H1 (cell line): ENCODE data around the gene NADK2. TPM values are rescaled to one million over a fixed set of nuclear protein-coding genes. Genes with fewer than 3 reads are reported as not detected.

Source experiments
- CEBPB ChIP-seq: IDR thresholded peaks from 2 replicates; pipeline ENCODE4 v1.6.1; 2012; ENCODE audit warnings: low read depth, low read length
- FOSL1 ChIP-seq: IDR thresholded peaks from 2 replicates; pipeline ENCODE4 v1.6.1; 2011; ENCODE audit warnings: mild to moderate bottlenecking, low read depth, low read length, moderate library complexity; ENCODE audit not compliant: insufficient read depth
- GTF2F1 ChIP-seq: IDR thresholded peaks from 2 replicates; pipeline ENCODE4 v1.6.1; 2012; ENCODE audit warnings: low read depth, low read length, improper control_type of control experiment, borderline replicate concordance
- HDAC2 ChIP-seq, 2 experiments: fragments of 300-600 bp in 1 of 2; sonication (generic) in 1 of 2; IDR thresholded peaks; 2 replicates each; pipeline ENCODE4 v1.6.1; 2011 to 2012; ENCODE audit warnings: low read depth in 2 of 2, low read length in 2 of 2, mild to moderate bottlenecking in 2 of 2, moderate library complexity in 2 of 2, borderline replicate concordance in 1 of 2, inconsistent platforms in 1 of 2
- MAFK ChIP-seq: IDR thresholded peaks from 2 replicates; pipeline ENCODE4 v1.6.1; 2012; ENCODE audit warnings: low read depth, mild to moderate bottlenecking, improper control_type of control experiment, low read length
- SP4 ChIP-seq: IDR thresholded peaks from 2 replicates; pipeline ENCODE4 v1.6.1; 2012; ENCODE audit warnings: low read length, inconsistent platforms
- YY1 ChIP-seq: IDR thresholded peaks from 2 replicates; pipeline ENCODE4 v1.6.1; 2011; ENCODE audit warnings: low read depth, mild to moderate bottlenecking, low read length
- polyA plus RNA-seq, 7 experiments: library from polyadenylated mRNA; depleted of rRNA in 3 of 7; stranded (reverse) in 5 of 7; unstranded in 2 of 7; fragments of >200 nt in 5 of 7; fragments of 200-250 nt in 2 of 7; gene quantifications; 1 replicate in 5 of 7; 2 replicates in 1 of 7; 4 replicates in 1 of 7; pipeline versions ENCODE4 v1.2.1 to v1.2.3, GENCODE V29; 2011 to 2013; ENCODE audit warnings: missing spikeins in 2 of 7, mixed read lengths in 2 of 7
- total RNA-seq: library from RNA; stranded (reverse); fragmentation: NEBNext Ultra II Directional; extraction: Animal tissue kit (Norgen Biotek cat#: 25700); gene quantifications from 2 replicates; pipeline ENCODE4 v1.2.1, GENCODE V29; 2021
- TF ChIP-seq, protein P1 (sequence below): fragments of 300-600 bp; sonication (generic); IDR thresholded peaks from 2 replicates; pipeline ENCODE4 v1.7.1; 2012; ENCODE audit warnings: low read length, moderate library complexity, mild to moderate bottlenecking, inconsistent platforms; ENCODE audit not compliant: insufficient replicate concordance
- TF ChIP-seq, protein P2 (sequence below): IDR thresholded peaks from 2 replicates; pipeline ENCODE4 v1.6.1; 2012; ENCODE audit warnings: inconsistent platforms

The NADK2 gene
- total and polyA plus RNA-seq, 2 of the 8 experiments (the other 6 are each of a cell fraction or from before 2014, with no cell fraction given), result 3.4 to 16.1 TPM

- TF ChIP-seq, protein P1, sequence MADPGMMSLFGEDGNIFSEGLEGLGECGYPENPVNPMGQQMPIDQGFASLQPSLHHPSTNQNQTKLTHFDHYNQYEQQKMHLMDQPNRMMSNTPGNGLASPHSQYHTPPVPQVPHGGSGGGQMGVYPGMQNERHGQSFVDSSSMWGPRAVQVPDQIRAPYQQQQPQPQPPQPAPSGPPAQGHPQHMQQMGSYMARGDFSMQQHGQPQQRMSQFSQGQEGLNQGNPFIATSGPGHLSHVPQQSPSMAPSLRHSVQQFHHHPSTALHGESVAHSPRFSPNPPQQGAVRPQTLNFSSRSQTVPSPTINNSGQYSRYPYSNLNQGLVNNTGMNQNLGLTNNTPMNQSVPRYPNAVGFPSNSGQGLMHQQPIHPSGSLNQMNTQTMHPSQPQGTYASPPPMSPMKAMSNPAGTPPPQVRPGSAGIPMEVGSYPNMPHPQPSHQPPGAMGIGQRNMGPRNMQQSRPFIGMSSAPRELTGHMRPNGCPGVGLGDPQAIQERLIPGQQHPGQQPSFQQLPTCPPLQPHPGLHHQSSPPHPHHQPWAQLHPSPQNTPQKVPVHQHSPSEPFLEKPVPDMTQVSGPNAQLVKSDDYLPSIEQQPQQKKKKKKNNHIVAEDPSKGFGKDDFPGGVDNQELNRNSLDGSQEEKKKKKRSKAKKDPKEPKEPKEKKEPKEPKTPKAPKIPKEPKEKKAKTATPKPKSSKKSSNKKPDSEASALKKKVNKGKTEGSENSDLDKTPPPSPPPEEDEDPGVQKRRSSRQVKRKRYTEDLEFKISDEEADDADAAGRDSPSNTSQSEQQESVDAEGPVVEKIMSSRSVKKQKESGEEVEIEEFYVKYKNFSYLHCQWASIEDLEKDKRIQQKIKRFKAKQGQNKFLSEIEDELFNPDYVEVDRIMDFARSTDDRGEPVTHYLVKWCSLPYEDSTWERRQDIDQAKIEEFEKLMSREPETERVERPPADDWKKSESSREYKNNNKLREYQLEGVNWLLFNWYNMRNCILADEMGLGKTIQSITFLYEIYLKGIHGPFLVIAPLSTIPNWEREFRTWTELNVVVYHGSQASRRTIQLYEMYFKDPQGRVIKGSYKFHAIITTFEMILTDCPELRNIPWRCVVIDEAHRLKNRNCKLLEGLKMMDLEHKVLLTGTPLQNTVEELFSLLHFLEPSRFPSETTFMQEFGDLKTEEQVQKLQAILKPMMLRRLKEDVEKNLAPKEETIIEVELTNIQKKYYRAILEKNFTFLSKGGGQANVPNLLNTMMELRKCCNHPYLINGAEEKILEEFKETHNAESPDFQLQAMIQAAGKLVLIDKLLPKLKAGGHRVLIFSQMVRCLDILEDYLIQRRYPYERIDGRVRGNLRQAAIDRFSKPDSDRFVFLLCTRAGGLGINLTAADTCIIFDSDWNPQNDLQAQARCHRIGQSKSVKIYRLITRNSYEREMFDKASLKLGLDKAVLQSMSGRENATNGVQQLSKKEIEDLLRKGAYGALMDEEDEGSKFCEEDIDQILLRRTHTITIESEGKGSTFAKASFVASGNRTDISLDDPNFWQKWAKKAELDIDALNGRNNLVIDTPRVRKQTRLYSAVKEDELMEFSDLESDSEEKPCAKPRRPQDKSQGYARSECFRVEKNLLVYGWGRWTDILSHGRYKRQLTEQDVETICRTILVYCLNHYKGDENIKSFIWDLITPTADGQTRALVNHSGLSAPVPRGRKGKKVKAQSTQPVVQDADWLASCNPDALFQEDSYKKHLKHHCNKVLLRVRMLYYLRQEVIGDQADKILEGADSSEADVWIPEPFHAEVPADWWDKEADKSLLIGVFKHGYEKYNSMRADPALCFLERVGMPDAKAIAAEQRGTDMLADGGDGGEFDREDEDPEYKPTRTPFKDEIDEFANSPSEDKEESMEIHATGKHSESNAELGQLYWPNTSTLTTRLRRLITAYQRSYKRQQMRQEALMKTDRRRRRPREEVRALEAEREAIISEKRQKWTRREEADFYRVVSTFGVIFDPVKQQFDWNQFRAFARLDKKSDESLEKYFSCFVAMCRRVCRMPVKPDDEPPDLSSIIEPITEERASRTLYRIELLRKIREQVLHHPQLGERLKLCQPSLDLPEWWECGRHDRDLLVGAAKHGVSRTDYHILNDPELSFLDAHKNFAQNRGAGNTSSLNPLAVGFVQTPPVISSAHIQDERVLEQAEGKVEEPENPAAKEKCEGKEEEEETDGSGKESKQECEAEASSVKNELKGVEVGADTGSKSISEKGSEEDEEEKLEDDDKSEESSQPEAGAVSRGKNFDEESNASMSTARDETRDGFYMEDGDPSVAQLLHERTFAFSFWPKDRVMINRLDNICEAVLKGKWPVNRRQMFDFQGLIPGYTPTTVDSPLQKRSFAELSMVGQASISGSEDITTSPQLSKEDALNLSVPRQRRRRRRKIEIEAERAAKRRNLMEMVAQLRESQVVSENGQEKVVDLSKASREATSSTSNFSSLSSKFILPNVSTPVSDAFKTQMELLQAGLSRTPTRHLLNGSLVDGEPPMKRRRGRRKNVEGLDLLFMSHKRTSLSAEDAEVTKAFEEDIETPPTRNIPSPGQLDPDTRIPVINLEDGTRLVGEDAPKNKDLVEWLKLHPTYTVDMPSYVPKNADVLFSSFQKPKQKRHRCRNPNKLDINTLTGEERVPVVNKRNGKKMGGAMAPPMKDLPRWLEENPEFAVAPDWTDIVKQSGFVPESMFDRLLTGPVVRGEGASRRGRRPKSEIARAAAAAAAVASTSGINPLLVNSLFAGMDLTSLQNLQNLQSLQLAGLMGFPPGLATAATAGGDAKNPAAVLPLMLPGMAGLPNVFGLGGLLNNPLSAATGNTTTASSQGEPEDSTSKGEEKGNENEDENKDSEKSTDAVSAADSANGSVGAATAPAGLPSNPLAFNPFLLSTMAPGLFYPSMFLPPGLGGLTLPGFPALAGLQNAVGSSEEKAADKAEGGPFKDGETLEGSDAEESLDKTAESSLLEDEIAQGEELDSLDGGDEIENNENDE, result no peak
- no peak for TF ChIP-seq CEBPB
- TF ChIP-seq MAFK, result no peak
- no peak for TF ChIP-seq YY1
- TF ChIP-seq SP4, result no peak
- TF ChIP-seq FOSL1, result no peak
- TF ChIP-seq, protein P2, sequence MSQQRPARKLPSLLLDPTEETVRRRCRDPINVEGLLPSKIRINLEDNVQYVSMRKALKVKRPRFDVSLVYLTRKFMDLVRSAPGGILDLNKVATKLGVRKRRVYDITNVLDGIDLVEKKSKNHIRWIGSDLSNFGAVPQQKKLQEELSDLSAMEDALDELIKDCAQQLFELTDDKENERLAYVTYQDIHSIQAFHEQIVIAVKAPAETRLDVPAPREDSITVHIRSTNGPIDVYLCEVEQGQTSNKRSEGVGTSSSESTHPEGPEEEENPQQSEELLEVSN, result no peak
- TF ChIP-seq GTF2F1, result no peak
- TF ChIP-seq HDAC2 (IDR thresholded peaks at IDR 0.05; ENCODE audit: borderline replicate concordance in 1 of 2, low read depth in 2 of 2, low read length in 2 of 2), result no peak; a peak in 2 of 4 replicates
Measured at GRCh38 chr5:36240779-36241630, 720 bp downstream of the NADK2 start (continued).
